PFSK-1 (cell line): ENCODE measurements around the gene MAP3K12.

Experiments
- POLR2AphosphoS5 ChIP-seq: IDR thresholded peaks from 2 replicates; pipeline ENCODE4 v1.6.1; 2012; ENCODE audit warnings: low read depth, mild to moderate bottlenecking, control low read depth, low read length, moderate library complexity
- SIN3A ChIP-seq: IDR thresholded peaks from 2 replicates; pipeline ENCODE4 v1.6.1; 2012; ENCODE audit warnings: mild to moderate bottlenecking, low read length, moderate library complexity, borderline replicate concordance; ENCODE audit not compliant: insufficient read depth
- TAF1 ChIP-seq: IDR thresholded peaks from 2 replicates; pipeline ENCODE4 v1.6.1; 2012; ENCODE audit warnings: low read length, control low read depth, borderline replicate concordance; ENCODE audit not compliant: insufficient read depth
- TF ChIP-seq, protein P1 (sequence below), 2 experiments: IDR thresholded peaks; 2 replicates each; pipeline versions ENCODE4 v1.6.1 to v1.8.0; 2011 to 2012; ENCODE audit warnings: low read depth in 2 of 2, low read length in 2 of 2, control low read depth in 1 of 2, inconsistent platforms in 1 of 2, mild to moderate bottlenecking in 1 of 2, moderate library complexity in 1 of 2; ENCODE audit not compliant: insufficient read depth in 1 of 2

GRCh38 chr12:53479331-53479730 is 19.9 kb downstream of the MAP3K12 start:
- TF ChIP-seq POLR2AphosphoS5 (0 out of 2 replicates have a peak, but pooled peaks have one; percentile 47), SIN3A (no peak), TAF1 (no peak)
- TF ChIP-seq, protein P1, sequence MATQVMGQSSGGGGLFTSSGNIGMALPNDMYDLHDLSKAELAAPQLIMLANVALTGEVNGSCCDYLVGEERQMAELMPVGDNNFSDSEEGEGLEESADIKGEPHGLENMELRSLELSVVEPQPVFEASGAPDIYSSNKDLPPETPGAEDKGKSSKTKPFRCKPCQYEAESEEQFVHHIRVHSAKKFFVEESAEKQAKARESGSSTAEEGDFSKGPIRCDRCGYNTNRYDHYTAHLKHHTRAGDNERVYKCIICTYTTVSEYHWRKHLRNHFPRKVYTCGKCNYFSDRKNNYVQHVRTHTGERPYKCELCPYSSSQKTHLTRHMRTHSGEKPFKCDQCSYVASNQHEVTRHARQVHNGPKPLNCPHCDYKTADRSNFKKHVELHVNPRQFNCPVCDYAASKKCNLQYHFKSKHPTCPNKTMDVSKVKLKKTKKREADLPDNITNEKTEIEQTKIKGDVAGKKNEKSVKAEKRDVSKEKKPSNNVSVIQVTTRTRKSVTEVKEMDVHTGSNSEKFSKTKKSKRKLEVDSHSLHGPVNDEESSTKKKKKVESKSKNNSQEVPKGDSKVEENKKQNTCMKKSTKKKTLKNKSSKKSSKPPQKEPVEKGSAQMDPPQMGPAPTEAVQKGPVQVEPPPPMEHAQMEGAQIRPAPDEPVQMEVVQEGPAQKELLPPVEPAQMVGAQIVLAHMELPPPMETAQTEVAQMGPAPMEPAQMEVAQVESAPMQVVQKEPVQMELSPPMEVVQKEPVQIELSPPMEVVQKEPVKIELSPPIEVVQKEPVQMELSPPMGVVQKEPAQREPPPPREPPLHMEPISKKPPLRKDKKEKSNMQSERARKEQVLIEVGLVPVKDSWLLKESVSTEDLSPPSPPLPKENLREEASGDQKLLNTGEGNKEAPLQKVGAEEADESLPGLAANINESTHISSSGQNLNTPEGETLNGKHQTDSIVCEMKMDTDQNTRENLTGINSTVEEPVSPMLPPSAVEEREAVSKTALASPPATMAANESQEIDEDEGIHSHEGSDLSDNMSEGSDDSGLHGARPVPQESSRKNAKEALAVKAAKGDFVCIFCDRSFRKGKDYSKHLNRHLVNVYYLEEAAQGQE (IDR thresholded peaks at IDR 0.05; ENCODE audit: insufficient read depth in 1 of 2, low read depth in 2 of 2, low read length in 2 of 2) = no peak
